HG03571 (cell line): ENCODE data around the gene LGR6.
"Not testable (repeated sequence)": the region's sequence is repeated elsewhere in the genome, so short reads cannot be mapped to it uniquely, and the experiment has no call there.

Experiments used
- ATAC-seq: cut with Tn5 transposase; IDR thresholded peaks from one replicate; pipeline ENCODE4 v1.9.1; 2021; ENCODE audit not compliant: unreplicated experiment

The LGR6 gene

GRCh38 chr1:202176949-202177927 lies 16.4 kb upstream of the LGR6 start:
- ATAC-seq, result no peak

- no peak for ATAC-seq
Measured at GRCh38 chr1:202179828-202180750, 13.5 kb upstream of the LGR6 start.

- ATAC-seq, result not testable (repeated sequence)
Measured at GRCh38 chr1:202180751-202181139, 12.9 kb upstream of the LGR6 start.

- no peak for ATAC-seq
Measured at GRCh38 chr1:202181586-202181985, 12.0 kb upstream of the LGR6 start.

GRCh38 chr1:202182040-202182877 lies 11.3 kb upstream of the LGR6 start:
- ATAC-seq, result no peak

- no peak for ATAC-seq
Measured at GRCh38 chr1:202184750-202185460, 8.7 kb upstream of the LGR6 start.

GRCh38 chr1:202186327-202186726 lies 7.3 kb upstream of the LGR6 start:
- ATAC-seq, result no peak

GRCh38 chr1:202187041-202187671 lies 6.4 kb upstream of the LGR6 start:
- ATAC-seq, result no peak

GRCh38 chr1:202187697-202188407 lies 5.7 kb upstream of the LGR6 start:
- ATAC-seq, result no peak

- ATAC-seq, result no peak
Measured at GRCh38 chr1:202189001-202189790, 4.4 kb upstream of the LGR6 start.

GRCh38 chr1:202189918-202190715 lies 3.5 kb upstream of the LGR6 start:
- ATAC-seq, result no peak

GRCh38 chr1:202191391-202191790 lies 2.2 kb upstream of the LGR6 start:
- ATAC-seq, result not testable (repeated sequence)

- ATAC-seq, result no peak
Measured at GRCh38 chr1:202192770-202193613, 607 bp upstream of the LGR6 start.

- ATAC-seq, result no peak
Measured at GRCh38 chr1:202194328-202194648, 689 bp downstream of the LGR6 start.

GRCh38 chr1:202197653-202198365 lies 4.2 kb downstream of the LGR6 start:
- ATAC-seq, result no peak

GRCh38 chr1:202198366-202198724 lies 4.7 kb downstream of the LGR6 start:
- no peak for ATAC-seq
